ENCODE data around the gene NUBPL. TPM values are rescaled to one million over a fixed set of nuclear protein-coding genes. Genes with fewer than 3 reads are reported as not detected.

NUBPL gene
- total and polyA plus RNA-seq, 7 donors = 3.3 to 16.3 (median 8.5) TPM

DNA sequence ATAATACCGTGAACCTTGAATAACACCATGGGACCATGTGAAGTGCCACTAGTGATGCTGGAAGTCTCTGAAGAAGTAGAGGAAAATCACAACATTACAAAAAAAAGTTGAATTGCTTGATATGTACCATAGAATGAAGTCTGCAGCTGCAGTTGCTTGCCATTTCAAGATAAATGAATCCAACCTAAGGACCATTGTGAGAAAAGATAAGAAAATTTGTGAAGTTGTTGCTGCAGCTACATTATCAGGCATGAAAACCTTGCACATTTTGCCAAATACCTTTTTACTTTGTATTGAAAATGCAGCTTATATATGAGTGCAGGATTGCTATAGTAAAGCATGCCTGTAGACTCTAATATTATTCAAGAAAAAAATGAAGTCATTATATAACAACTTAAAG, 126.5 kb downstream of the NUBPL start:
- H3K4me3 ChIP-seq = no peak overlapping the region
- no peak overlapping the region for H3K27ac ChIP-seq
- TF ChIP-seq CTCF (IDR thresholded peaks at IDR 0.05) = no peak
- H3K9me3 ChIP-seq = no peaks in the 10 kb centered on the region
- H3K36me3 ChIP-seq (ENCODE audit: insufficient read depth in 1 of 2, low read depth in 1 of 2) = no peaks in the 10 kb centered on the region
- no peaks in the 10 kb centered on the region for H3K4me1 ChIP-seq
- no peaks in the 10 kb centered on the region for H3K27me3 ChIP-seq (ENCODE audit: insufficient read depth in 3 of 3, low read length in 2 of 3)
- DNase-seq = no peak
- ATAC-seq = no peak
- WGBS, 3 donors = 87 to 98% (median 94%) methylated on average over 1 of the region's 1 CpG
- intact Hi-C loops (cut with DNase I) = no loop called here

DNA sequence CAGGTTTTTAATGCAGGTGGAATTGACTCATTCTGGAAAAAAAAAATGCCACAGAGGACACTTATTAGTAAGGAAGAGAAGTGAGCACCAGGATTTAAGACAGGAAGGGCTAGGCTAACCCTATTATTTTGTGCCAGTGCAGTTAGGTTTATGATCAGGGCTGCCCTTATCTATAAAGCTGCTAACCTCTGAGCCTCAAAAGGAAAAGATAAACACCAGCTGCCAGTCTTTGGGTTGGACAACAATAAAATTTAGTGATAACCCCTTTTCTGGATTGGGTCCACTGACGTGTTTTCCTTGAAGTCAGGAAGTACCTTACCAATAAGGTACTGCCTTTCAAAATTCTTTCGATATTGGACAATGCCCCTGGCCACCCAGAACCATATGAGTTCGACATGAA, 128.9 kb downstream of the NUBPL start:
- no peak for DNase-seq
- no peak for TF ChIP-seq CTCF (IDR thresholded peaks at IDR 0.05)
- no peaks in the 10 kb centered on the region for H3K36me3 ChIP-seq (ENCODE audit: insufficient read depth in 1 of 2, low read depth in 1 of 2)
- no peak overlapping the region for H3K27ac ChIP-seq
- no peaks in the 10 kb centered on the region for H3K4me1 ChIP-seq
- WGBS, 3 donors = 71 to 90% (median 76%) methylated on average over 3 of the region's 3 CpGs
- no peaks in the 10 kb centered on the region for H3K27me3 ChIP-seq (ENCODE audit: insufficient read depth in 3 of 3, low read length in 2 of 3)
- no peak overlapping the region for H3K4me3 ChIP-seq
- intact Hi-C loops (cut with DNase I) = no loop called here
- no peak for ATAC-seq
- no peaks in the 10 kb centered on the region for H3K9me3 ChIP-seq

- intact Hi-C loops (cut with DNase I) = no loop called here
- DNase-seq = no peak
Observed at GRCh38 chr14:31692376-31692781, 131.2 kb downstream of the NUBPL start.

DNA sequence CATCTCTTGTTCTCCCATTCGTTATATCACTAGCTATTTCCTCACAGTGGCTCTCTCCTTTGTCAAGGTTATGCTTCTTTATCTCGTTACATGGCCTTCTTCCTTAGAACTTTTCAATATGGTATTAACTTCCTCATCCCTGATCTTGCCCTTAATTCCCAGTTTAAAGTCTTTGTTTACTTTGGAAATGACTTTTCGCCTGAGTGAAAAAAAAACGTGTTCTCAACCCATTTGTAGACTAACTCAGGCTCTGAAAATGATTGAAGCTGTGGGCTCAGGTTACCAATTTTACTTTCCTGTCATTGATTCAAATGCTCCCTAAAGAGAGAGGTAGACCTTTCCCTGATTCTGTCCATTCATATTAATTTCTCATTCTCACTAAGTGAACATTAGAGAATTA, 135.2 kb downstream of the NUBPL start:
- Histone ChIP-seq H3K36me3 (ENCODE audit: insufficient read depth in 1 of 2, low read depth in 1 of 2) (no peaks in the 10 kb centered on the region), H3K9me3 (no peaks in the 10 kb centered on the region), H3K27ac (no peak overlapping the region), H3K27me3 (ENCODE audit: insufficient read depth in 3 of 3, low read length in 2 of 3) (no peaks in the 10 kb centered on the region), H3K4me3 (no peak overlapping the region), H3K4me1 (no peaks in the 10 kb centered on the region)
- TF ChIP-seq CTCF (IDR thresholded peaks at IDR 0.05) = no peak
- DNase-seq = no peak
- WGBS, 3 donors = 51 to 65% (median 54%) methylated on average over 4 of the region's 4 CpGs
- no peak for ATAC-seq
- intact Hi-C loops (cut with DNase I) = no loop called here

More at GRCh38 chr14:31692376-31692781, 131.2 kb downstream of the NUBPL start:
- Histone ChIP-seq H3K4me1 (no peaks in the 10 kb centered on the region), H3K4me3 (no peak overlapping the region), H3K9me3 (no peaks in the 10 kb centered on the region), H3K36me3 (ENCODE audit: insufficient read depth in 1 of 2, low read depth in 1 of 2) (no peaks in the 10 kb centered on the region), H3K27ac (no peak overlapping the region), H3K27me3 (ENCODE audit: insufficient read depth in 3 of 3, low read length in 2 of 3) (no peaks in the 10 kb centered on the region)
- 62 to 72% (median 69%) methylated on average over 1 of the region's 1 CpG for WGBS, 3 donors
- TF ChIP-seq CTCF (IDR thresholded peaks at IDR 0.05) = no peak
- no peak for ATAC-seq

DNA sequence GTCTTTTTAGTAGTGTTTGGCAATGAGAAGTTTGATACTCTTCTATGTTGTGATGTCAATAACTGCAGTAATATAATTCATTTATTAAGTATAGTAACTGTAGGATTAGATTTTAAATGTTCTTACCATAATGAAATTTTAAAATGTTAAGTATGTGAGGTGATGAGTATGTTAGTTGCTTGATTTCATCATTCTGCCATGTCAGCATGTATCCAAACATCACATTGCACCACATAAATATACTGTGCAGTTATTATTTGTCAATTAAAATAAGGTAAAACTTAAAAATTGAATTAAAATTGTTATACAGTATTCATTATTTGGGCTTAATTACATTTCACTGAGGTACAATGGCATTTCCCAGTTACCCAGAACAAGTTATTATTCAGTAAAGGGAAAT, 138.6 kb downstream of the NUBPL start:
- intact Hi-C loops (cut with DNase I) = no loop called here
- Histone ChIP-seq H3K4me1 (no peaks in the 10 kb centered on the region), H3K36me3 (ENCODE audit: insufficient read depth in 1 of 2, low read depth in 1 of 2) (no peaks in the 10 kb centered on the region), H3K27me3 (ENCODE audit: insufficient read depth in 3 of 3, low read length in 2 of 3) (no peaks in the 10 kb centered on the region), H3K27ac (no peak overlapping the region), H3K9me3 (no peaks in the 10 kb centered on the region), H3K4me3 (no peak overlapping the region)
- ATAC-seq (no peak), DNase-seq (no peak)
- TF ChIP-seq CTCF (IDR thresholded peaks at IDR 0.05) = no peak
